Activated CD8-positive, alpha-beta memory T cell treated with anti-CD3 and anti-CD28 coated beads, Interleukin-2, amount 10 ng/mL, durations not matched to agents 7 days and 5 days (primary cell): ENCODE data around the gene PLA2R1. TPM values are rescaled to one million over a fixed set of nuclear protein-coding genes. Genes with fewer than 3 reads are reported as not detected.

Source experiments
- ATAC-seq: fragments of 150-1000 bp; cut with Tn5 transposase; one replicate; pipeline ENCODE4 v1.10.0; 2021; ENCODE audit warnings: moderate library complexity
- CTCF ChIA-PET: fragments of 350-600 bp; sonication (Branson Sonifier 250); formaldehyde crosslinking; loops from one replicate; lab custom pipeline; 2021; ENCODE audit warnings: antibody characterized with exemption; lab: Charles Lee
- DNase-seq: peaks from one replicate; pipeline ENCODE4 v3.0.0-alpha.2; 2020
- H3K27ac Mint-ChIP-seq: one replicate; pipeline ENCODE4 v1.8.0; 2021; ENCODE audit warnings: mild to moderate bottlenecking, mixed read lengths
- H3K27me3 Mint-ChIP-seq: one replicate; pipeline ENCODE4 v1.8.0; 2021; ENCODE audit warnings: mixed read lengths
- H3K36me3 Mint-ChIP-seq: one replicate; pipeline ENCODE4 v1.8.0; 2021; ENCODE audit warnings: mild to moderate bottlenecking, mixed read lengths
- H3K4me1 Mint-ChIP-seq: one replicate; pipeline ENCODE4 v1.8.0; 2021; ENCODE audit warnings: mixed read lengths
- H3K4me3 Mint-ChIP-seq: one replicate; pipeline ENCODE4 v1.8.0; 2021; ENCODE audit warnings: mild to moderate bottlenecking, moderate library complexity, mixed read lengths
- H3K9me3 Mint-ChIP-seq: one replicate; pipeline ENCODE4 v1.8.0; 2022; ENCODE audit warnings: low read depth, mixed read lengths
- total RNA-seq, 2 experiments: library from RNA; stranded (reverse); gene quantifications; one replicate each; pipeline ENCODE4 v1.2.3, GENCODE V29; 2021

Gene PLA2R1
- total RNA-seq, 2 experiments from 2014 or later, result not detected

DNA sequence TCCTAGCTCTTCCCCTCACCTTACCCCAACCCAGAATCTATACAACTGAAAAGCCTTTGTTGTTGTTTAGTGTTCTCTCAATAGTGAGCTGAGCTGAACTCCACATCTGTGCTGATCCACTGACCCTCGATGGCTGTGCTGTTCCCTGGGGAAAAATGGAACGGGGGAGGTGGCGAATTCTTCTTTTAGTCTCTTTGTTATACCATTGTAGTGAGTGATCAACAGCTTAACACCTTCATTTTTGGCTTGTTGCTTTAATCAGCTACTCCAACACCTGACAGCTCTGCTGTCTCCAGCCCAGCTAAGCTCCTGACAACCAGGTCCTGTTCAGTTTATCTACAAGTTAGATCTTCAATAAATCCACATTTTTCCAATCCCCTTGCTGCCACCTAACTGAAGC is 25.7 kb downstream of the PLA2R1 start:
- ATAC-seq, result no peak
- Mint-ChIP-seq H3K4me1 (no peaks in the 10 kb centered on the region), H3K9me3 (no peaks in the 10 kb centered on the region), H3K36me3 (no peaks in the 10 kb centered on the region), H3K4me3 (no peak overlapping the region), H3K27me3 (peaks cover 9% of the 10 kb centered on the region), H3K27ac (no peak overlapping the region)
- DNase-seq, result no peak
- CTCF ChIA-PET, result no interaction called here

DNA sequence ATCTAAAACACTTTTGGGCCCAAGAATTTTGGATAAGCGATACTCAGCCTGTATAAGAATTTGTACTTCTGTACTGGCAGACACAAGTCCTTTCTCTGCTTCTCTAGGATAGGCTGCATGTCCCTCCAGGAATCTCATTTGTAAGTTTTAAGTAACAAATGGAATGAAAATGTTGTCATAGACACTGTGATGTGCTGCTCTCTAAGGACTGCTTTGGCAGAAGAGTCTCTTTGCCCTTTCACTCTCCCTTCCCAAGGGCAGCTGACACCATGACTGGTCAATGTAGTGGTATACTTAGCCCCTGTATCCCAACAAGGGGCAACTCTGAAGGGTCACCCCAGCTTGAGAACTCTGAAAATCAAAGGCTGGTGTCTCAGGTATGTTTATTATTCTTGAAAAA is 27.3 kb downstream of the PLA2R1 start:
- H3K4me1 Mint-ChIP-seq, result no peaks in the 10 kb centered on the region
- ATAC-seq (no peak), DNase-seq (no peak)
- no peak overlapping the region for H3K27ac Mint-ChIP-seq
- peaks cover 4% of the 10 kb centered on the region for H3K27me3 Mint-ChIP-seq
- no peak overlapping the region for H3K4me3 Mint-ChIP-seq
- CTCF ChIA-PET, result no interaction called here
- no peaks in the 10 kb centered on the region for H3K9me3 Mint-ChIP-seq
- no peaks in the 10 kb centered on the region for H3K36me3 Mint-ChIP-seq

DNA sequence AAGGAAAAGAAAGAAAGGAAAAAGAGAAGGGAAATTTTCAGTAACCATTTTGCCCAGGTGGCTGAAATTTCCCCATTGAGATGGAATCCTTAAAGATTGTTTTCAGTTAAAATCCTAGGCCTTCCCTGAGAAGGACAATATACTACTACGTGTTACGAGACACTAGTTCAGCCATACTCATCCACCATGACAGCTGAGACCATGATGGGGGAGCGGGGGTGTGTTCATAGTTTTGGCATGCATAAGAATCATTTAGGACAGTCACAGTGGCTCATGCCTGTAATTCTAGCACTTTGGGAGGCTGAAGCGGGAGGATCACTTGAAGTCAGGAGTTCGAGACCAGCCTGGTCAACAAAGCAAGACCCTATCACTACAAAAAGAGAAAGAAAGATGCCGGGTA is 28.0 kb downstream of the PLA2R1 start:
- Mint-ChIP-seq H3K27ac (no peak overlapping the region), H3K9me3 (no peaks in the 10 kb centered on the region), H3K4me3 (no peak overlapping the region), H3K4me1 (no peaks in the 10 kb centered on the region), H3K27me3 (peaks cover 7% of the 10 kb centered on the region), H3K36me3 (no peaks in the 10 kb centered on the region)
- ATAC-seq, result no peak
- DNase-seq, result no peak
- CTCF ChIA-PET, result no interaction called here

DNA sequence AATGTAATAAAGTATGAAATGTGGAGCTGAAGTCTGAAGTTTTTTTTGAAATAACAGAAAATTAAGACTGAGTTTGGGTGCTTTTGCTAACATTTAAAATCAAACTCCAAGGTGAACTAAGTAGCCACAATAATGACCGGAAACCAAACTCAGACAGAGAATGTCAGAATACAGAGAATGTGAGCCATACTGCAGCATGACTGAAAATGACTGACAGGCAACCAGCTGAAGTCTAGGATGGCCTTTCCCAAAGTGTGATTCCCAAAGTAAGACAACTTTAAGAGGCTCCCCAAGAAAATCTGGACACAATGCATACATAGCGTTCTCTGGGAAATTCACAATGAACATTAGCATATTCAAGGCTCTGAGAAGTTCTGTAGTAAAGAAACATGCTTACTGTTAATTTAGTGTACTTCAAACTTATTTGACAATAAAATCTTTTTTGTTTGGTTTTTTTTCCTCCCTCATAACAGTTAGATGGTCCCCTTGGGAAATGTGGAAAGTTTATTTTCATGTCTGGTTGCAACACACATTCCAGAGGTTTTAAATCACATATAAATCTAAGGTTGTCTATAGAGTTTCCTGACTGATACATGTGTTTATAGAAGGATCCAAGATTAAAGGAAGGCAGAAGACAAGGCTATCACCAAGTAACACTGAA is 28.6 kb downstream of the PLA2R1 start:
- Mint-ChIP-seq H3K4me1 (no peaks in the 10 kb centered on the region), H3K36me3 (no peaks in the 10 kb centered on the region), H3K4me3 (no peak overlapping the region), H3K9me3 (no peaks in the 10 kb centered on the region), H3K27ac (no peak overlapping the region), H3K27me3 (peaks cover 8% of the 10 kb centered on the region)
- CTCF ChIA-PET, result no interaction called here
- ATAC-seq (no peak), DNase-seq (no peak)

DNA sequence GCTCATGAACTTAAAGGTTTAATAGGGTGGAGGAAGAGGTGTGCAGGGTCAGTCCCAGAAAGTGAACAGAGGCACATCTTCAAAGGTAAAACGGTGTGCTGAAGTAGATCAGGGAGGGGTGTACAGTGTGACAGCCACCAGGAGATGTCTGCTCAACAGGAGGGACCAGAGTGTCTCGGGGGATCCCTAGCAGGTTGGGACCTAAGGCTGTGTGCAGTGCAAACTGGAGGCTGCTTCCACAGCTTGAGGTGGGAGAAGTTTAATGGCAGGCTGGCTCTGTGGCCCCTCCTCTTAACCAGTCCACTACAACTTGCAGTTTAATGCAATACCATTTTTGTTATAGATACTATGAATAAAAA is 33.2 kb downstream of the PLA2R1 start:
- no peaks in the 10 kb centered on the region for H3K9me3 Mint-ChIP-seq
- no peaks in the 10 kb centered on the region for H3K4me1 Mint-ChIP-seq
- peaks cover 18% of the 10 kb centered on the region for H3K27me3 Mint-ChIP-seq
- CTCF ChIA-PET, result no interaction called here
- no peak for ATAC-seq
- no peak overlapping the region for H3K27ac Mint-ChIP-seq
- no peak for DNase-seq
- H3K4me3 Mint-ChIP-seq, result no peak overlapping the region
- no peaks in the 10 kb centered on the region for H3K36me3 Mint-ChIP-seq

DNA sequence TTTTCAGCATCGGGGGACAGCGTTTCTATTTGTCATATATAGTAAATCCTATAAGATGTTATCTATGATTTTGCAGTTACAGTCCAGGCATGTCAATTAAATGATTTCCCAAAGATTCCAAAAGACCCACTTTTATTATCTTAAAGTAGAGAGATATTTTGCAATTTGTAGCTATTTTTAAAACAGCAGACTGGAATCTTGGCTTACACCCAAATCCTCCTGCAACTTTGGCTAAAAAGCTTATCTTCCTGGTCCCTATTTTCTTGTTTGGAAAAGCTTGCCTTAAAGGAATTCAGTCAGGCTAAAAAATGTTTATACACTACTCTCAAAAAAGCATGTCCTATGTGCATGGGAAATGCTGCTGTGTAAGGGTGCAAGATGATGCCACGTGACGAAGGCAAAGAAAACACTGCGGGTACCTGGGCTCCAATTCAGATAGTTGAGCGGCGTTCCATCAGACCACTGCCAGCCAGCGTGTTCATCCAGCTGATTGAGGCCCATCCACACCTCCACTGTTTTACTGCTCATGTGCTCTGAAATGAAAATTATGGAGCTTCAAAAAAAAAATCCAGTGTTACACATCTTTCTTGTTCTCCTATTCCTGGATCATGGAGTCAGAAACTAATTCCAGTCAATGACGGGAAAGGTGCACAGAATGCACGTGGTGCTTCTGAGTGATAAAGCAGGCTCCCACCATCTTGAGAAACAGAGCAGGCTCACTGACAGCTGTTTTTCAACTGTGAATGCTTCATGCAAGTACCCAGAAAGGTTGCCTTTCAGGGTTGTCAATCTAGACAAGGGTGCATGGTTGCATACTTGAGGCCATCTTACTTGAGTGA is 33.8 kb downstream of the PLA2R1 start:
- CTCF ChIA-PET, result no interaction called here
- peaks cover 18% of the 10 kb centered on the region for H3K27me3 Mint-ChIP-seq
- no peaks in the 10 kb centered on the region for H3K36me3 Mint-ChIP-seq
- H3K9me3 Mint-ChIP-seq, result no peaks in the 10 kb centered on the region
- ATAC-seq (no peak), DNase-seq (no peak)
- no peak overlapping the region for H3K4me3 Mint-ChIP-seq
- H3K4me1 Mint-ChIP-seq, result no peaks in the 10 kb centered on the region
- no peak overlapping the region for H3K27ac Mint-ChIP-seq

DNA sequence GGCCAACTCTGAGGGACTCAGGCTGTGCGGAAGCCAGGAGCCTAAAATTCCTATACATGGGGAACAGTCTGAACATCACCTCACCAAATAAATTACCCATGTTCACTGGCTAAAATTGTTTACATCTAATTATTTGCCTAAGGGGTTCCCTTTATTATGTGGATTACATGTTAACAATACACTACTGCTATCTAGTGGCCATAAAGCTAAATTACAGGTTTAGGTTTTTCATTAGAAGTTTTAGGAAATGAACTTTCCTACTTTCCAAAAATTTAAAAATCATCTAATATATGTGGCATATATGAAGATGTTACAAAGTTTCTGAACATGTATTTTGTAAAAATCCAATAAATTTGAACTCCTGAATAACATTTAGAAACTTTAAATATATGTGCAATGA is 40.3 kb downstream of the PLA2R1 start:
- peaks cover 9% of the 10 kb centered on the region for H3K27me3 Mint-ChIP-seq
- peaks cover 2% of the 10 kb centered on the region for H3K9me3 Mint-ChIP-seq
- no peaks in the 10 kb centered on the region for H3K4me1 Mint-ChIP-seq
- no peaks in the 10 kb centered on the region for H3K36me3 Mint-ChIP-seq
- no peak for ATAC-seq
- no peak for DNase-seq
- no peak overlapping the region for H3K27ac Mint-ChIP-seq
- CTCF ChIA-PET, result interaction anchor here (0.8 to 1.0 kb wide), 2 partner anchors 226 to 1120 kb away, joined by 3 read pairs; no protein-coding TSS in a partner anchor
- H3K4me3 Mint-ChIP-seq, result no peak overlapping the region

DNA sequence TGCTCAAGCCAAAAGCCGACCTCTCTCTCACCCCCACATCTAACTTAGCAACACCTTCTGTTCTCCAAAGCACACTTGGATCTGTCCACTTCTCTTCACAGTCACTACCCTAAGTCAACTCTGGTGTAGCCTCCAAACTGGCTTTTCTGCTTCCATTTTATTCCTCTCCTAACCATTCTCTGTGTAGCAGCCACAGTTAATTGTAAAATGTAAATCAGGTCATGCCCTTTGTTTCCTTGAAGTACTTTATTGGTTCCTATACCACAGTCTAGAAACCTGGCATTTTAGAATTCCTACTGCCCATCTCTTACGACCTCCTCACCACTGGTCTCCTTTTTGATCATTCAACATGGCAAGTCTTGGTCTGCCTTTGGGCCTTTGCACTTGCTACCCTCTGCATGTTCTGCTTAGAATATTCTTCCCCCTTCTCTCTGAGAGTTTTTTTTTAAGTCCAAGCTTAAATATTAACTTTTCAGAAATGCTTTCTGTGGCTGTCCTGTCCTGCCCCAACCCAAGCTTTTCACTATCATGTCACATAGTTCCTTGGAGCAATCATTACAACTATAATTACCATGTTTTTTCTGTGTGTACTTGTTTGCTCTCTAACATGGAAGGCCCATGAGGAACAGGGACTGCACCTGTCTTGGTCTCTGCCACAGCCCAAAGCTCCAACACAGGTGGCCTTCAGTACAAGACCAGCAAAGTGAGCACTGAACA is 42.9 kb downstream of the PLA2R1 start:
- CTCF ChIA-PET, result no interaction called here
- H3K9me3 Mint-ChIP-seq, result peaks cover 2% of the 10 kb centered on the region
- H3K36me3 Mint-ChIP-seq, result no peaks in the 10 kb centered on the region
- no peak overlapping the region for H3K4me3 Mint-ChIP-seq
- DNase-seq (no peak), ATAC-seq (no peak)
- H3K27me3 Mint-ChIP-seq, result peaks cover 17% of the 10 kb centered on the region
- H3K4me1 Mint-ChIP-seq, result no peaks in the 10 kb centered on the region
- no peak overlapping the region for H3K27ac Mint-ChIP-seq

DNA sequence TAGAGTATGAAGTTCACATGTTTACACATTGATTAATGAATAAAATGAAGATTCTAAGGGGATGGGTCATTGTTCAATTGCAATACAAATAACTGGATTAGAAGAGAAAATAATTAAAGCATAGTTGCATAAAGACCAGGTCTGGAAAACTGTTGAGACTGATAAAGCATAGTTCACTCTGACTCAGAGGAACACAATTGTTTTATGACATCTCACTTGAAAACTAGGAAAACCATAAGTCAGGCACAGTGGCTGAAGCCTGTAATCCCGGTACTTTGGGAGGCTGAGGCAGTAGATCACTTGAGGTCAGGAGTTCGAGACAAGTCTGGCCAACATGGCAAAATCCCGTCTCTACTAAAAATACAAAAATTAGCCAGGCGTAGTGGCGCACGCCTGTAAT is 46.7 kb downstream of the PLA2R1 start:
- ATAC-seq (no peak), DNase-seq (no peak)
- CTCF ChIA-PET, result no interaction called here
- peaks cover 26% of the 10 kb centered on the region for H3K27me3 Mint-ChIP-seq
- H3K4me1 Mint-ChIP-seq, result no peaks in the 10 kb centered on the region
- no peak overlapping the region for H3K4me3 Mint-ChIP-seq
- no peaks in the 10 kb centered on the region for H3K9me3 Mint-ChIP-seq
- no peak overlapping the region for H3K27ac Mint-ChIP-seq
- no peaks in the 10 kb centered on the region for H3K36me3 Mint-ChIP-seq

DNA sequence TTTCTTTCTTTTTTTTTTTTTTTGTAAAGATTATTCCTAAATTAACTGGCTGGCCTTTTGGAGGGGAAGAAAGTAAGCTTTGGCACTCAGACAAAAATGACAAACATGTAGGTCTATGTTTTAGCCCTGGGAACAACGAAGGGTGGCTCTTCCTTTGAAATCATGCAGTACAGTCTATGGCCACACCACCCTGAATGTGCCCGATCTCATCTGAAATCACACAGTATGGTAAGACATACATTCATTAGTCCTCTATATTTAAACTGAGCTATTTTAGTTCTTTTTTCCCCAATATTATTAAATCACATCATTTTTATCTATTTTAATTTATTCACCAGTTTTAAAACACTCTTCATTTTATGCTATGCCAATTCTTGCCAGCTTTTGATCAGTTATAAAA is 48.2 kb downstream of the PLA2R1 start:
- DNase-seq (no peak), ATAC-seq (no peak)
- H3K9me3 Mint-ChIP-seq, result no peaks in the 10 kb centered on the region
- peaks cover 33% of the 10 kb centered on the region for H3K27me3 Mint-ChIP-seq
- no peaks in the 10 kb centered on the region for H3K36me3 Mint-ChIP-seq
- H3K27ac Mint-ChIP-seq, result no peak overlapping the region
- H3K4me1 Mint-ChIP-seq, result no peaks in the 10 kb centered on the region
- H3K4me3 Mint-ChIP-seq, result no peak overlapping the region
- CTCF ChIA-PET, result no interaction called here

DNA sequence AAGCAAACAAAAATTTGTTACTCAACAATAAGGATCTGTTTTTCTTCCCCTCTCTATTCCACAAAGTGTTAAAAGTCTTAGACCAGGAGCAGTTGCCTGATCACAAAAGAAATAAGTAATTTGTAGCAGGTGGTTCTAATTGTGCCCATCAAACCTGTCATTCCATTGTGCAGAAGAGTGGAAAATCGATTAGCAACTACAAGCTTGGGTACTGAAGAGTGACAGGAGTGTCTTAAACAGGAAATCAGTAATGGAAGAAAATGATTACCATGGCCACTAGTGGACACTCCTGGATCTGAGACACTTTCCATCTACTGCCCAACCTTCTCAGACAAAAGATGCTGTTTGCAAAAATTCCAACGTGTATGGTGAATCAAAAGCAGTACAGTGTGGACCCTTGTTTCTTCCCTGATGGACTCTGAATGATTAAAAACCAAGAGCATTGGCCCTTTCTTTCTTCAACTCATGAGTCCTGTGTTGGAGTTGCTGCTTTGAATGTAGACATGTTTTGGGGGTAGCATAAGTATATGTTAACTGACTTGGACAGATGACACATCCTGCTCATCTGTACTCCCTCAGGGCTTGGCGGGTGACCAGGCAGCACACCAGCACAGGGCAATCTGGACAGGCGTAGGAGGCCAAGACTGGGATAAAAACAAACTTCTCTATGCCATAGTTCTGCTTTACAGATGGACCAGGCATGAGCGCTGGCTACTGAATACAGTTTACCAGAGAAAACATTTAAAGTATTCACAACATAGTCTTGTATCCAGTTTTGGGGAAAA is 51.9 kb downstream of the PLA2R1 start:
- no peaks in the 10 kb centered on the region for H3K9me3 Mint-ChIP-seq
- H3K36me3 Mint-ChIP-seq, result no peaks in the 10 kb centered on the region
- H3K27ac Mint-ChIP-seq, result no peak overlapping the region
- no peak overlapping the region for H3K4me3 Mint-ChIP-seq
- H3K4me1 Mint-ChIP-seq, result no peaks in the 10 kb centered on the region
- H3K27me3 Mint-ChIP-seq, result peaks cover 28% of the 10 kb centered on the region
- DNase-seq (no peak), ATAC-seq (no peak)
- CTCF ChIA-PET, result no interaction called here

DNA sequence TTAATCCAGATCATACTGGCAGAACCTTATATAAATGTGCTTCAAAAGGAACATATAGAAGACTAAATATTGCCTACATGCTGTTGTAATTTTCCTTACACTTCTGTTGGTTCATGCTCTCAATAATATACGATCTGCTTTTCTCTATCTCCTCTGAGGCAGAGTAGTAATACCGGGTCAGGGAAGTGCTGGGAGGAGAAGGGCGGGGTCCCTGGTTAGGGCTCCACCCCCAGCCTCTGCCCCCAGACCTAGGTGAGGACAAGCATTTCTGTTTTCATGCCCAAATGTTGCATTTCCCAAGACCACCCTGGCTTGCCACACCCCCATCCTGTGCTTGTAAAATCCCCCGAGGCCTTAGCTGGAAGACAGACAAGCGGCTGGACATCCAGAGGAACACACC is 55.3 kb downstream of the PLA2R1 start:
- no peaks in the 10 kb centered on the region for H3K4me1 Mint-ChIP-seq
- ATAC-seq (no peak), DNase-seq (no peak)

DNA sequence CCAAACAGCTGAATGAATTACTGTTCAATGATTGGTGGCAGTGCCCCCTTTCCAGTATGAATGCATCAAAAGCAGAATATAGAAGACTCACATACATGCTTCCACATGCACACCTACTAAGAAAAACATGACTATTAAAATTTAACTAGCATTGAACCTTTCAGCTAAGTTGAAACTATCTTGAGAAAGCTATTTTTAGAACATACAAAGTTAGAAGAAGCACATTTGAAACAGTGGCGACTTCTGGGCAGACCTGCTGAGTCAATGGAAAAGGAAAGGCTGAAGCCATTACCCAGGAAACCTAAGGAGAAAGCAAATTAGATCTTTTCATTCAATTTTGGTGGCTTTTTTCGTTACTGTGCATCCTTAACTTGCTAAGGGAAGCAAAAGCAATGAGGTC is 55.9 kb downstream of the PLA2R1 start:
- CTCF ChIA-PET, result no interaction called here
- no peak overlapping the region for H3K4me3 Mint-ChIP-seq
- DNase-seq, result no peak
- no peaks in the 10 kb centered on the region for H3K9me3 Mint-ChIP-seq
- H3K36me3 Mint-ChIP-seq, result no peaks in the 10 kb centered on the region
- no peak for ATAC-seq
- no peak overlapping the region for H3K27ac Mint-ChIP-seq
- peaks cover 23% of the 10 kb centered on the region for H3K27me3 Mint-ChIP-seq
- no peaks in the 10 kb centered on the region for H3K4me1 Mint-ChIP-seq

More for the DNA sequence above, 55.3 kb downstream of the PLA2R1 start:
- Mint-ChIP-seq H3K27ac (no peak overlapping the region), H3K27me3 (peaks cover 23% of the 10 kb centered on the region), H3K4me3 (no peak overlapping the region), H3K36me3 (no peaks in the 10 kb centered on the region), H3K9me3 (no peaks in the 10 kb centered on the region)
- CTCF ChIA-PET, result no interaction called here
